Testis (tissue), 2 donors: ENCODE measurements around the gene CREBBP.

ENCODE experiments used
- CTCF ChIP-seq, 3 experiments: fragments of 450-650 bp in 2 of 3; fragments of 200-600 bp in 1 of 3; sonication (generic) in 1 of 3; IDR thresholded peaks; one replicate each; pipeline ENCODE4 v1.5.1; 2016 to 2019; ENCODE audit warnings: antibody characterized with exemption in 3 of 3, mild to moderate bottlenecking in 2 of 3, moderate library complexity in 1 of 3
- POLR2A ChIP-seq: fragments of 450-650 bp; IDR thresholded peaks from one replicate; pipeline ENCODE4 v1.6.1; 2017; ENCODE audit warnings: antibody characterized with exemption, mild to moderate bottlenecking, moderate library complexity

- TF ChIP-seq CTCF (IDR thresholded peaks at IDR 0.05) (no peak), POLR2A (no peak)
Measured at GRCh38 chr16:3769013-3769412, 111.5 kb downstream of the CREBBP start.
